Suprapubic skin (tissue), 4 donors: ENCODE data around the gene TAP2. TPM values are rescaled to one million over a fixed set of nuclear protein-coding genes. Genes with fewer than 3 reads are reported as not detected.

Source experiments
- DNase-seq, 2 donors: peaks; one replicate each; pipeline ENCODE4 v3.0.0-alpha.2; 2019; ENCODE audit warnings: low spot score in 2 of 2
- H3K27ac ChIP-seq: fragments of 200-600 bp; sonication (generic); one replicate; pipeline ENCODE4 v1.5.1; 2019
- H3K27me3 ChIP-seq: fragments of 200-600 bp; sonication (generic); one replicate; pipeline ENCODE4 v1.5.1; 2019
- H3K36me3 ChIP-seq: fragments of 200-600 bp; sonication (generic); one replicate; pipeline ENCODE4 v1.5.1; 2019
- H3K4me1 ChIP-seq: fragments of 200-600 bp; sonication (generic); one replicate; pipeline ENCODE4 v1.5.1; 2019
- H3K4me3 ChIP-seq: fragments of 200-600 bp; sonication (generic); one replicate; pipeline ENCODE4 v1.5.1; 2019; ENCODE audit warnings: mild to moderate bottlenecking
- H3K9me3 ChIP-seq: fragments of 200-600 bp; sonication (generic); one replicate; pipeline ENCODE4 v1.5.1; 2019
- EP300 ChIP-seq: sonication (generic); formaldehyde crosslinking; IDR thresholded peaks from one replicate; pipeline ENCODE4 v1.6.1; 2017; ENCODE audit warnings: antibody characterized with exemption
- POLR2A ChIP-seq, 2 donors: fragments of 450-650 bp; IDR thresholded peaks; one replicate each; pipeline ENCODE4 v1.6.1; 2017; ENCODE audit warnings: antibody characterized with exemption in 2 of 2, mild to moderate bottlenecking in 2 of 2, moderate library complexity in 2 of 2
- POLR2AphosphoS5 ChIP-seq, 3 donors: sonication (generic); formaldehyde crosslinking; IDR thresholded peaks; one replicate each; pipeline ENCODE4 v1.6.1; 2017; ENCODE audit warnings: antibody characterized with exemption in 3 of 3
- WGBS: methylation state at CpG from one replicate; pipeline ENCODE4 v1.1.5; 2018; 5-methylcytosine and 5-hydroxymethylcytosine counted together
- total RNA-seq, 4 donors: library from RNA; depleted of rRNA; stranded (reverse); fragments of >200 nt; gene quantifications; one replicate each; pipeline ENCODE4 v1.1.0, GENCODE V29; 2016
- TF ChIP-seq, protein P1 (sequence below), 2 donors: fragments of 200-600 bp in 1 of 2; fragments of 450-650 bp in 1 of 2; sonication (generic) in 1 of 2; IDR thresholded peaks; one replicate each; pipeline ENCODE4 v1.5.1; 2016 to 2019; ENCODE audit warnings: antibody characterized with exemption in 2 of 2, mild to moderate bottlenecking in 1 of 2, moderate library complexity in 1 of 2

Gene TAP2
- total RNA-seq, 4 donors from 2014 or later: 17.7 to 20.8 (median 20.1) TPM

- TF ChIP-seq, protein P1, sequence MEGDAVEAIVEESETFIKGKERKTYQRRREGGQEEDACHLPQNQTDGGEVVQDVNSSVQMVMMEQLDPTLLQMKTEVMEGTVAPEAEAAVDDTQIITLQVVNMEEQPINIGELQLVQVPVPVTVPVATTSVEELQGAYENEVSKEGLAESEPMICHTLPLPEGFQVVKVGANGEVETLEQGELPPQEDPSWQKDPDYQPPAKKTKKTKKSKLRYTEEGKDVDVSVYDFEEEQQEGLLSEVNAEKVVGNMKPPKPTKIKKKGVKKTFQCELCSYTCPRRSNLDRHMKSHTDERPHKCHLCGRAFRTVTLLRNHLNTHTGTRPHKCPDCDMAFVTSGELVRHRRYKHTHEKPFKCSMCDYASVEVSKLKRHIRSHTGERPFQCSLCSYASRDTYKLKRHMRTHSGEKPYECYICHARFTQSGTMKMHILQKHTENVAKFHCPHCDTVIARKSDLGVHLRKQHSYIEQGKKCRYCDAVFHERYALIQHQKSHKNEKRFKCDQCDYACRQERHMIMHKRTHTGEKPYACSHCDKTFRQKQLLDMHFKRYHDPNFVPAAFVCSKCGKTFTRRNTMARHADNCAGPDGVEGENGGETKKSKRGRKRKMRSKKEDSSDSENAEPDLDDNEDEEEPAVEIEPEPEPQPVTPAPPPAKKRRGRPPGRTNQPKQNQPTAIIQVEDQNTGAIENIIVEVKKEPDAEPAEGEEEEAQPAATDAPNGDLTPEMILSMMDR (IDR thresholded peaks at IDR 0.05): no peak
- TF ChIP-seq EP300 (no peak), POLR2A (IDR thresholded peaks at IDR 0.05) (no peak), POLR2AphosphoS5 (IDR thresholded peaks at IDR 0.05) (no peak)
- H3K4me3 ChIP-seq: peak overlapping the region; percentile 69
- peaks cover 48% of the 10 kb centered on the region for H3K36me3 ChIP-seq
- peaks cover 33% of the 10 kb centered on the region for H3K4me1 ChIP-seq
- WGBS: 4% methylated on average over 27 of the region's 28 CpGs
- peak overlapping the region; percentile 95 for H3K27ac ChIP-seq
- no peaks in the 10 kb centered on the region for H3K9me3 ChIP-seq
- no peaks in the 10 kb centered on the region for H3K27me3 ChIP-seq
- no peak for DNase-seq
Observed at GRCh38 chr6:32843331-32843978, 4.9 kb upstream of the TAP2 start.

GRCh38 chr6:32842690-32843089 lies 4.2 kb upstream of the TAP2 start:
- WGBS: 50% methylated on average over 8 of the region's 8 CpGs
- Histone ChIP-seq H3K4me1 (peaks cover 37% of the 10 kb centered on the region), H3K27me3 (no peaks in the 10 kb centered on the region), H3K27ac (no peak overlapping the region), H3K9me3 (no peaks in the 10 kb centered on the region), H3K36me3 (peaks cover 41% of the 10 kb centered on the region), H3K4me3 (peak overlapping the region; percentile 69)
- no peak for DNase-seq
- TF ChIP-seq EP300 (no peak), POLR2AphosphoS5 (IDR thresholded peaks at IDR 0.05) (no peak), POLR2A (IDR thresholded peaks at IDR 0.05) (no peak)
- TF ChIP-seq, protein P1 (IDR thresholded peaks at IDR 0.05): no peak

- no peak for DNase-seq
- H3K9me3 ChIP-seq: no peaks in the 10 kb centered on the region
- H3K27ac ChIP-seq: no peak overlapping the region
- 88% methylated on average over 6 of the region's 6 CpGs for WGBS
- H3K4me1 ChIP-seq: peaks cover 43% of the 10 kb centered on the region
- H3K27me3 ChIP-seq: no peaks in the 10 kb centered on the region
- H3K4me3 ChIP-seq: peak overlapping the region; percentile 69
- TF ChIP-seq POLR2AphosphoS5 (IDR thresholded peaks at IDR 0.05) (no peak), EP300 (no peak), POLR2A (IDR thresholded peaks at IDR 0.05) (no peak)
- TF ChIP-seq, protein P1 (IDR thresholded peaks at IDR 0.05): no peak
- peaks cover 35% of the 10 kb centered on the region for H3K36me3 ChIP-seq
Observed at GRCh38 chr6:32842021-32842650, 3.6 kb upstream of the TAP2 start.

GRCh38 chr6:32840604-32841246 lies 2.2 kb upstream of the TAP2 start:
- Histone ChIP-seq H3K36me3 (peaks cover 21% of the 10 kb centered on the region), H3K27me3 (no peaks in the 10 kb centered on the region), H3K9me3 (no peaks in the 10 kb centered on the region), H3K27ac (no peak overlapping the region), H3K4me1 (peaks cover 44% of the 10 kb centered on the region), H3K4me3 (no peak overlapping the region)
- TF ChIP-seq, protein P1 (IDR thresholded peaks at IDR 0.05): no peak
- TF ChIP-seq EP300 (no peak), POLR2AphosphoS5 (IDR thresholded peaks at IDR 0.05) (no peak), POLR2A (IDR thresholded peaks at IDR 0.05) (no peak)
- no peak for DNase-seq
- 71% methylated on average over 9 of the region's 9 CpGs for WGBS

DNA sequence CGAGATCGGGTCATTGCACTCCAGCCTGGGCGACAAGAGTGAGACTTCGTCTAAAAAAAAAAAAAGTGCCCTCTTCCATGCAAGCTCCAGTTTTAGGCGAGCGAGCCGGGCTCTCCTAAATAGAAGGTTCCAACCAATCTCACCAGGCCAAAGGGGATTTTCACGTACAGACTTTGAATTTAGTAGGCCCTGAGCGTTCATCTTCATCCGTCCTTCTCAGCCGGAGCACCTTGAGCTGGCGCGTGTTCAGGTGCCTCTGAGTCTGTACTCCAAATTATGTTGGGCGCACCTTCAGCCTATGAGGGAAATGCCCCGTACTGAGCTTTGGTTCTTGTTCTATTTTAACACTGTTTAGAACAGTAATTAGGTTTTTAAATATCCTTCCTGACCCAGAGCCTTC lies 817 bp upstream of the TAP2 start:
- Histone ChIP-seq H3K36me3 (peaks cover 28% of the 10 kb centered on the region), H3K4me3 (no peak overlapping the region), H3K27me3 (no peaks in the 10 kb centered on the region), H3K9me3 (no peaks in the 10 kb centered on the region), H3K4me1 (peaks cover 33% of the 10 kb centered on the region), H3K27ac (no peak overlapping the region)
- DNase-seq: no peak
- no peak for TF ChIP-seq POLR2AphosphoS5 (IDR thresholded peaks at IDR 0.05)
- TF ChIP-seq, protein P1 (IDR thresholded peaks at IDR 0.05): no peak
- no peak for TF ChIP-seq EP300
- no peak for TF ChIP-seq POLR2A (IDR thresholded peaks at IDR 0.05)
- WGBS: 85% methylated on average over 15 of the region's 15 CpGs
